Hindlimb muscle (tissue), 1 donor: ENCODE measurements around the gene CNTNAP2. TPM values are rescaled to one million over a fixed set of nuclear protein-coding genes. Genes with fewer than 3 reads are reported as not detected.

Source experiments
- DNase-seq: peaks from one replicate; pipeline ENCODE4 v3.0.0-alpha.2; 2013
- polyA plus RNA-seq: library from polyadenylated mRNA; unstranded; fragments of 120-200 nt; gene quantifications from one replicate; pipeline ENCODE4 v1.2.1, GENCODE V29; 2013; ENCODE audit not compliant: insufficient read length

CNTNAP2 gene
- polyA plus RNA-seq, result 10.1 TPM

DNA sequence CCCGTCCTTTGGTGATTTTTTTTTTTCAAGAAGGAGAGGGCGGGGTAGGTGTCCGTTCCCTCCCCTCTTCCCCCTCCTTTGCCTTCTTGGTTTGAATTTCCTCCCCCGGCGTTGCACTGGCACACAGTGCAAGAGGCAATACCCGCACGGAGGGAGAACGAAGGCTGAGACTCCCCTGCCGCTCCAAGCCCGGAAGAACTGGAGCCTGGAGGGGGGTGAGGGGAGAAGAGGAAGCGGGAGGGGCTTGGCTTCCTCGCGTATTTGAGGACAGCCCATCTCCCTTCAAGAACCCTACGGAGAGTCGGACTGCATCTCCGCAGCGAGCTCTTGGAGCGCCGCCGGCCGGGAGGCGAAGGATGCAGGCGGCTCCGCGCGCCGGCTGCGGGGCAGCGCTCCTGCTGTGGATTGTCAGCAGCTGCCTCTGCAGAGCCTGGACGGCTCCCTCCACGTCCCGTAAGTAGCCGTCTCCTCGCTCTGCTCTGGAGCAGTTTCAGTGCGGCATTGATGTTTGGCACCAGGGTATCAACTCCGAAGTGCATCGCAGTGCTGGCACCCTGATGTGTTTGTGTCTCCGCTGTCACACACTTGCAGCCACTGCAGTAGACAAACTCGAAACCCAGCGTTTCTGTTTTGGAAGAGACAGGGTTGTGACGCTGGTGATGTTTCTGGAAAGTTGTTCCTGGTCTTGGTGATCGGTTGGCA, at the start of gene CNTNAP2:
Gene CNTNAP2 (plus strand): TSS at position 281 of the 702 bp plus-strand sequence. CDS start 76 bp downstream, at position 357.
- peak; percentile 63 for DNase-seq

DNA sequence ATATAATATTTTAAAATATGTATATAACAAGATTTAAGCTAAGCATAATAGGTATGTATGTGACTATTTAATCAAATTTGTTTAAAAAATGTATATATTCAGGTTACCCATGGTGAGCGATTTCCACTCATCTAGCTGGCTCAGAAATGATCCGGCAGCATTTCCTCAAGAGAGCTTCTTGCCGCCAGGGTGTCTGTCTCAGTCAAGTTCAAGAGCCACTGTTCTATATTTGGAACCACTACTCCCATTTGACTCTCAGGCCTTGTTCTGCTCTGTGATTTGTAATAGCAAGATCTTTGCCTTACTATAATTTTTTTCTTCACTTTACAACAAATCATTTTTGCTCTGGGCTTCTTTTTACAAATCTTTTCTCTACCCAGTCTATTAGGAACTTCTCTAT, 48.7 kb upstream of the CNTNAP2 start:
- no peak for DNase-seq

GRCh38 chr7:146074195-146074765, 42.3 kb upstream of the CNTNAP2 start:
- no peak for DNase-seq

DNA sequence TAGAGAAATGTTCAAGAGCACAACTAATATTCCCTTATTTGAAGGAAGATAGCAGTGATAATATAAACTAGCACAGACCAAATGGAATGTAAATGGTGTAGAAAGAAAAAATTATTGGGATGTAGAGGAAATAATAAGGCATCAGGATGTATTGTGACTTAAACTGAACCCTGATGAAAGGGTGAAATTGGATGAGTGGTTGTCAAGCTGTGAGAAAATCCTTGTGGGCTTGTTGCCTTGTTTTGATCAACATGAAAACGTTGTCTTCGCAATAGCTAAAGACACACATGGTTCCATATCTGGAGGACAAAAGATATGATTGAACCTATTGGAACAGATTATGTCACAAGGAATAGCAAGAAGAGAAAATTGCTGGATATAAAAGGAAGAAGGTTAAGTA, 40.3 kb upstream of the CNTNAP2 start:
- DNase-seq, result no peak

DNA sequence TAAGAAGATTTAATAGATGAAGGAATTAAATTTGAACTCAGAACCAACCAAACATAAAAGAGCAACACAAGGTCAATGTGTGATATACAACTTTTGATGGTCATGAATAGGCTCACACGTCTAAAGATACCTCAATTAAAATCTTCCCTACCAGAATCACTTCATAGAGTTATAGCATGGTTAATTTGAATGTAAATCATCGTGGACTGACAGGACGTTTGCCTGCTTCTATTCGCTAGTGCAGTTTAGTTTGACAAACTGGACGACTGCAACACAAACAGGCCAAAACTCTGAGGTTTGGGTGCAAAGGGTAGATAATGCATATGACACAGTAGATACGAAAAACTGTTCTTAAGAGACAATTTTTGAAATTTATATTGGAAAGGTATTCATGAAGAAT, 32.5 kb upstream of the CNTNAP2 start:
- no peak for DNase-seq

- DNase-seq, result peak; percentile 6
These were observed 26.5 kb upstream of the CNTNAP2 start for GRCh38 chr7:146090023-146090645.

DNA sequence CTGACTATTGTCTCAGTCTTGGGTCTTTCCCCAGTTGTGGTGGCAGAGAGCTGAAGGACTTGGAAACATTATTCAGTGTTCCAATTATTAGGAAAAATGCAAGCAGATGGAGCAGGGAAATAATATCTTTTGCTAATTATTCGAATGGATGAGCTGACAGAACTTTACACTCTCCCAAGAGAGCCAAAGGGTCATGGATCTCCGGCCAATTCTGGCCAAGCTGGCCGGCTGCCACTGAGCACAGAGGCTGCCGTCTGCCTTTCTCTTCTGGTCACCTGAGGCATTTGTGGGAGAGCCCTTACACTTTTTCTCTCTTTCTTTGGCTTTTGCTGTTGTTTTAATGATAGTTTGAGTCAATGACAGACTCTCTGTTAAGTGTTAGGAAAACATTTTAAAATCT, 22.2 kb upstream of the CNTNAP2 start:
- DNase-seq, result no peak

DNA sequence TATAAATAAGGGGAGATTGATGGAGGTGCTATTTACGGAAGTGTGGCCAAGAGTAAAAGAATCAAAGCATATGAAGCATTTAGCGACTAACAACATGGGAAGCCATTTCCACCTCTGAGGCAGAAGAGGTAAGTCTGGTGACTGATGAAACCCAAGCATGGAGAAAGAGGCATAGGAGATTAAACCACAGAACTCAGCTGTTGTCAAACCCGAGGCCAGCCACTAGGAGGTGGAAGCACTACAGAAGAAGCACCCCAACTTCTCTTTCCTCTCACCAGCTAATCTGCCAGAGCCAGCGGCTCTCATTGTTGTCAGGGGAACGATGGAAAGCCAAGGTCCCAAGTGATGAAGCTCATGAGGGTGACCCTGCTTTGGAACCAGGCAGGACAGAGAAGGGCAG, 19.6 kb upstream of the CNTNAP2 start:
- DNase-seq, result no peak

- no peak for DNase-seq
These were observed 10.3 kb upstream of the CNTNAP2 start for GRCh38 chr7:146106319-146106718.

DNA sequence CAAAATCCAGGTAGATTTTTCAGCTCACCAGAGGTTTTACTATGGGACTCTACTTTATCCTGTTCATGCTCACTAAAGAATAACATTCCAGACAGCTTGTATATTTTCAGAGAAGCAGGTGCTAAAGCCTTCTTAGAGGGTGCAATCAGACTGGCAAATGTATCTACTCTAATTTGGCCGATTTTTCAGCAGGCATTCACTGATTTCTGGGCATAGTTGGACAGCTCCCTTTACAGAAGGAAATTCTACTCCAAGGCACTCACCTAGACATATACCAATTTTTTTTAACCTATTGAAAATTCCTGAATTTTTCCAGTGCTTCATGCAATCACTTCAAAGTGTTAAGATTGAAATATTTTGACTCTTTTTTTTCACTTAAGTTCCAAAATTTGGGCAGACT, 3.8 kb upstream of the CNTNAP2 start:
- DNase-seq, result no peak

DNA sequence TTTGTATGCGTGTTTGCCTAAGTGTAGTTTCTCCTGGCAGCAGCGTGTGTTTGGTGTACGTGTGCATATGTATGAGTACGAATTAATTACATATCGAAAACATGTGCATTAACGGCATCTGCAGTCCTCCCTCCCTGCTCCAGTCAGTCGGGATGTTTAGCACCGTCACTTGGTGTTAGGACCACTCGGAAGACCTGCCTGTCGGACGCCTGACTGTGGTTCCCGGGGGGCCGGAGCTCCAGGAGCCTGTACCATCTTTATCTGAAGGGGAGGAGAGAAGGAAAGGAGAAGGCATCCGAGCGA, 1.1 kb upstream of the CNTNAP2 start:
- DNase-seq, result no peak

DNA sequence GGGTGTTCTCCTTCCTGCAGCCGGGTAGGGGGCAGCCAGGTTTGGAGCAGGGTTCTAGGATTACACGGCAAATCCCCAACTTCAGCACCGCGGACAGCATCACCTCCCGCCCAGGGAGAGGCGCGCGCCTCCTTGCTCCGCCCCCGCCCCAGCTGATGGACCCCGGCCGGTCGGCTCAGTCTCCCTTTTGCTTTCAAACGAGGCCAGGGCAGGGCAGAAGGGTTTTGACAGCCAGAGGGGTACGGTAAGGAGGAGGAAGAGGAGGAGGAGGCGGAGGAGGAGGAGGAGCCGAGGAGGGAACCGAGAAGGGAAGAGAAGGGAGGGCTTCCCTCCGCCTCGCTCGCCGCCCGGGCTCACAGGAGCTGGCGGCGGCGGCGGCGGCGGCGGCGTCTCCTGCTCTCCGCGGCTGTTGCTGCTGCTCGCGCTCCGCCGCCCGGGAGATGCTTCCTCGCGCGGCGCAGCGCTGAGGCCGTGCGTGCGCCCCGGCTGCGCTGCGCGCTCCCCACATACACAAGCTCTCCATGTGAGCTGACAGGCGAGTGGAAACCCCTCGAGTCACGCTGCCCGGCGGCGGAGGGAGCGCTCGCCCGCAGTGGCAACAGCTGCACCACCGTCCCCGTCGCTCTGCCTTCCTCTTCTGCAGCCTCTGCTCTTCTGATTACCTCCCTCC, 615 bp upstream of the CNTNAP2 start:
- peak; percentile 88 for DNase-seq

DNA sequence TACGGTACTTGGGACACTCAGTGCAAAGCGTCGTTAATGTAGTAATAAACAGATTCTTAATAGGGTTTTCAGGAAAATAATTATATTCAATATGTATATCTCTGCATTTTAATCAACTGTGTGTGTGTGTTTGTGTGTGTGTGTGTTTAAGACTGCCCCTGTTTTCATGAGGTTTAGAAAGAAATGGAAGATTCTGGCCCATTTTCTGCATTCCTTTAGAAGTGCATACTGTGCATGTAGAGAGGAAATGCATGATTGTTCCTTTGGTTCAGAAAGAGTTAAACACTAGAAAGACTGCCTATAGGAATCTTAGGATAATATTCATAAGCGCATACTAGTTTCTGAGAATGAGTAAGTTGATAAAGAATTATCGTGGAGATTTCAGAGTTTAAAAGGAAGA, 975 bp downstream of the CNTNAP2 start:
- DNase-seq, result no peak

DNA sequence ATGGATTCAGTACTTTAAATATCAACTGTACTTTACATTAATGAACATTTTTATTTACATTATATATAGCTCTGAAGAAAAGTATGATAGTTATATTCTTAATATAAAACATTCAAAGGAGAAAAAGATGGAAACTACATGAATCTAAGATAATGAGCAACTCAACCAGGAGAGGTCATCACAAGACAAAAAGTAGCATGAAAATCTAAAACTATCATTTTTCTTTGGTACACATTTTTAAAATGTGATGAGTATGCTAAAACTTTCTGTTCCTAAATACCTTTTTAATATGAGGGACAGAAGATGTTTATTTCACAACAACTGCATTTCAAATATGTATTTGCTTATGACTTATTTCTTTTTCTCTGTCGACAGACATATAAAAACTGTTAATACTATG, 2.4 kb downstream of the CNTNAP2 start:
- peak; percentile 7 for DNase-seq

- no peak for DNase-seq
These were observed 7.1 kb downstream of the CNTNAP2 start for GRCh38 chr7:146123715-146124114.

- DNase-seq, result no peak
These were observed 10.3 kb downstream of the CNTNAP2 start for GRCh38 chr7:146126767-146127509.

GRCh38 chr7:146129296-146129695, 12.7 kb downstream of the CNTNAP2 start:
- peak; percentile 7 for DNase-seq

DNA sequence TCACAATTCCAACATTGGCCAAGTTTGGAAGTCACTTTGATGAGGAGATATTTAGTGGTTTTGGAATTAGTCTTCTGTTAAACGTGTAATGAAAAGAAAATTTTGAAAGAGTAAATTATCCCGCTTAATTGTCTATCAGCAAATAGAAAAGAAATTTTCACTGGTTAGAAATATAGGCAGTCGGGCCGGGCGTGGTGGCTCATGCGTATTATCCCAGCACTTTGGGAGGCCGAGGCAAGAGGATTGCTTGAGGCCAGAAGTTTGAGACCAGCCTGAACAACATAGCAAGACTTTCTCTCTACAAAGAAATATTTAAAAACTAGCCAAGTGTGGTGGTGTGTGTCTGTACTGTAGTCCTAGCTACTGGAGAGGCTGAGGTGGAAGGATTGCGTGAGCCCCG, 13.4 kb downstream of the CNTNAP2 start:
- DNase-seq, result no peak

GRCh38 chr7:146131701-146132100, 15.1 kb downstream of the CNTNAP2 start:
- DNase-seq, result no peak

- no peak for DNase-seq
These were observed 19.8 kb downstream of the CNTNAP2 start for GRCh38 chr7:146136357-146136875.

DNA sequence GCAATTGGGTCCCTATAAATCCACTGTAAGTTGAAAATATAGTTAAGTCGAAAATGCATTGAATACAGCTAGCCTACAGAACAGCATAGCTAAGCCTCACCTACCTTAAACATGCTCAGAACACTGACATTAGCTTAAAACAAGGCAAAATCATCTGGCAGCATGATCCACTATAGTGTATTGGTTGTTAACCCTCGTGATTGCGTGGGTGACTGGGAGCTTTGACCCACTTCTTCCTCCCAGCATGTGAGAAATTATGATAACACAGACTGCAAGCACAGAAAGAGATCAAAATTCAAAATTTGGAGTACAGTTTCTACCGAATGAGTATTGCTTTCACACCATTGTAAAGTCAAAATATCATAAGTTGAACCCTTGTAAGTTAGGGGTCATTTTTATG, 22.3 kb downstream of the CNTNAP2 start:
- no peak for DNase-seq

DNA sequence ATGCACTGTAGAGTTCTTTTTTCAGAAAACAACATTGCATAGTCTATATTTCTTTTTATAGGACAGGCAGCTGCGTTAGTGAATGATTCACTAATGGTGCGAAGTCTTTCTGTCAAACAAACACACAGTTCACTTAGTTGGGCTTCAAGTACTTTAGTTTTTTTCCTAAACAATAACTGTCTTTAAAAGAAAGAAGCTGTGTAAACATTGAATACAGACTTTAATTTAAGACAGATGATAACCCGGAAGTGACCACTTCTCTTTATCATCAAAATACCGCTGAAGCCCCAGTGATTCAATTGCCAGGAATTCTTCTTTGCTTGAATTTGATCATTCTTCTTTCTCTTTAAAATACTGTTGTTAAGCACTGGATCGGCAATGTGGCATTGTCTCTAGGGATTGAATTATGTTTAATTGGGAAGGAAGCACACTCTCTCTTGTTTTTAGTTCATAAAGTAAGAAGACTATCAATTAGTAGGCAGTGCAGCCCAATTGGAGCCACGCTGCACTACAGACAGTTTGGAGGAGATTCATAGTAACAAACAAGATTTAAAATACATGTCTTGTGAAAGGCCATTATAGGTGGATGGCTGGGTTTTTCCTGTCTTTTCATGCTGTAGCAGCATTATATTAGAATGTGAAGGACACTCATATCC, 30.4 kb downstream of the CNTNAP2 start:
- DNase-seq, result peak; percentile 10
